GM12878 (cell line): ENCODE data around the gene HNRNPF. TPM values are rescaled to one million over a fixed set of nuclear protein-coding genes. Genes with fewer than 3 reads are reported as not detected.

Experiments used
- CHD1 ChIP-seq: IDR thresholded peaks from 2 replicates; pipeline ENCODE4 v1.6.1; 2012; ENCODE audit warnings: low read depth, low read length, improper control_type of control experiment
- GATAD2B ChIP-seq: fragments of 450-650 bp; conservative IDR thresholded peaks from 2 replicates; pipeline ENCODE4 v1.6.1; 2017; ENCODE audit warnings: low read depth, mild to moderate bottlenecking, moderate library complexity
- HDAC2 ChIP-seq: fragments of 200-600 bp; sonication (generic); IDR thresholded peaks from 2 replicates; pipeline ENCODE4 v1.6.1; 2017
- MAX ChIP-seq: IDR thresholded peaks from 2 replicates; pipeline ENCODE4 v1.6.1; 2012; ENCODE audit warnings: low read depth, low read length, improper control_type of control experiment
- POLR2AphosphoS2 ChIP-seq: IDR thresholded peaks from 2 replicates; pipeline ENCODE4 v1.6.1; 2011; ENCODE audit warnings: low read depth, mild to moderate bottlenecking, low read length, improper control_type of control experiment, moderate library complexity
- USF2 ChIP-seq: IDR thresholded peaks from 2 replicates; pipeline ENCODE4 v1.6.1; 2011; ENCODE audit warnings: low read depth, low read length, improper control_type of control experiment, borderline replicate concordance
- polyA plus RNA-seq, 11 experiments: library from polyadenylated mRNA; depleted of rRNA in 4 of 11; unstranded in 6 of 11; stranded (reverse) in 5 of 11; fragments of >200 nt; fragmentation: Nextera tagmentation in 4 of 11; fragmentation: Illumina TruSeq in 1 of 11; extraction: Ambion mirVana in 4 of 11; extraction: Trizol in 1 of 11; gene quantifications; 1 replicate in 1 of 11; 2 replicates in 10 of 11; pipeline versions ENCODE4 v1.2.1 to v1.2.3, GENCODE V29; 2011 to 2016; ENCODE audit warnings: inconsistent platforms in 2 of 11, missing spikeins in 2 of 11, low read depth in 1 of 11
- total RNA-seq, 4 experiments: library from RNA; depleted of rRNA in 3 of 4; stranded (reverse); fragments of >200 nt in 3 of 4; fragmentation: Illumina TruSeq in 1 of 4; extraction: Trizol in 1 of 4; gene quantifications; 2 replicates each; pipeline versions ENCODE4 v1.2.1 to v1.2.3, GENCODE V29; 2013 to 2021
- TF ChIP-seq, protein P1 (sequence below): fragments of 450-650 bp; IDR thresholded peaks from 2 replicates; pipeline ENCODE4 v1.6.1; 2017; ENCODE audit warnings: mild to moderate bottlenecking, moderate library complexity
- TF ChIP-seq, protein P2 (sequence below): fragments of 450-650 bp; IDR thresholded peaks from 2 replicates; pipeline ENCODE4 v1.6.1; 2018; ENCODE audit warnings: mild to moderate bottlenecking, low read depth, moderate library complexity; ENCODE audit not compliant: partially characterized antibody

The HNRNPF gene
- total and polyA plus RNA-seq, 10 of the 15 experiments (the other 5 are each of a cell fraction or from before 2014, with no cell fraction given) = 156 to 373 (median 293) TPM

DNA sequence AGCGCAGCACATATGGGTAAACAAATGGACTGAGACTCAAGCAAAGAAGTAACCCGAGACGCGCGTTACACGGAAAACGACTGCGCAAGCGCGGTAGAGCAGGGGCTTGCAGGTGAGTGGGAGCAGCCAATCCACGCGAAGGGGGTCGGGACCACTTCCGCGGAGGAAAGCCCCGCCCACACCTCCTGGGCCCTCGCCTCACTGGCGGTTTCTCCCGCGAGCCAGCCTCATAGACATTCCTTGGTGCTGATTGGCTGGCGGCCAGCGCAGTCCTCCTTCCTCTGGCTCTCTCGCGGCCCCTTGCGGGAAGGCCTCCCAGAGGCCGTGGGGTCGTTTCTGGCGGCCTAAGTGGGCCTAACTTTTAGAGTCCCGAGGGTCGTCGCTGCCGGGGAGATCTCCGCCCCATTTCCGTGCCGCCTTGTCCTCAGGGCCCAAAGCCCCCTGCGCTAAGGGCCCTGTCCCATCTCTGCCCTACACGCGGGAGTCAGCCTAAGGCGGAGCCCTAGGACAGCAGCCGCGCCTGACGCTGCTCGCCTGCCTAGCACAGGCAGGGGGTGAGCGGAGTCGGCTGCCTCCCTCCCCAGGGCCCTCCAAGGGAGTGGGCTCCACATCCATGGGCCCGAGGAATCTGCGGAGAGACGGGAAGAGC, 46.7 kb downstream of the HNRNPF start (continued):
- TF ChIP-seq, protein P1, sequence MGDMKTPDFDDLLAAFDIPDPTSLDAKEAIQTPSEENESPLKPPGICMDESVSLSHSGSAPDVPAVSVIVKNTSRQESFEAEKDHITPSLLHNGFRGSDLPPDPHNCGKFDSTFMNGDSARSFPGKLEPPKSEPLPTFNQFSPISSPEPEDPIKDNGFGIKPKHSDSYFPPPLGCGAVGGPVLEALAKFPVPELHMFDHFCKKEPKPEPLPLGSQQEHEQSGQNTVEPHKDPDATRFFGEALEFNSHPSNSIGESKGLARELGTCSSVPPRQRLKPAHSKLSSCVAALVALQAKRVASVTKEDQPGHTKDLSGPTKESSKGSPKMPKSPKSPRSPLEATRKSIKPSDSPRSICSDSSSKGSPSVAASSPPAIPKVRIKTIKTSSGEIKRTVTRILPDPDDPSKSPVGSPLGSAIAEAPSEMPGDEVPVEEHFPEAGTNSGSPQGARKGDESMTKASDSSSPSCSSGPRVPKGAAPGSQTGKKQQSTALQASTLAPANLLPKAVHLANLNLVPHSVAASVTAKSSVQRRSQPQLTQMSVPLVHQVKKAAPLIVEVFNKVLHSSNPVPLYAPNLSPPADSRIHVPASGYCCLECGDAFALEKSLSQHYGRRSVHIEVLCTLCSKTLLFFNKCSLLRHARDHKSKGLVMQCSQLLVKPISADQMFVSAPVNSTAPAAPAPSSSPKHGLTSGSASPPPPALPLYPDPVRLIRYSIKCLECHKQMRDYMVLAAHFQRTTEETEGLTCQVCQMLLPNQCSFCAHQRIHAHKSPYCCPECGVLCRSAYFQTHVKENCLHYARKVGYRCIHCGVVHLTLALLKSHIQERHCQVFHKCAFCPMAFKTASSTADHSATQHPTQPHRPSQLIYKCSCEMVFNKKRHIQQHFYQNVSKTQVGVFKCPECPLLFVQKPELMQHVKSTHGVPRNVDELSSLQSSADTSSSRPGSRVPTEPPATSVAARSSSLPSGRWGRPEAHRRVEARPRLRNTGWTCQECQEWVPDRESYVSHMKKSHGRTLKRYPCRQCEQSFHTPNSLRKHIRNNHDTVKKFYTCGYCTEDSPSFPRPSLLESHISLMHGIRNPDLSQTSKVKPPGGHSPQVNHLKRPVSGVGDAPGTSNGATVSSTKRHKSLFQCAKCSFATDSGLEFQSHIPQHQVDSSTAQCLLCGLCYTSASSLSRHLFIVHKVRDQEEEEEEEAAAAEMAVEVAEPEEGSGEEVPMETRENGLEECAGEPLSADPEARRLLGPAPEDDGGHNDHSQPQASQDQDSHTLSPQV = no peak
- TF ChIP-seq, protein P2, sequence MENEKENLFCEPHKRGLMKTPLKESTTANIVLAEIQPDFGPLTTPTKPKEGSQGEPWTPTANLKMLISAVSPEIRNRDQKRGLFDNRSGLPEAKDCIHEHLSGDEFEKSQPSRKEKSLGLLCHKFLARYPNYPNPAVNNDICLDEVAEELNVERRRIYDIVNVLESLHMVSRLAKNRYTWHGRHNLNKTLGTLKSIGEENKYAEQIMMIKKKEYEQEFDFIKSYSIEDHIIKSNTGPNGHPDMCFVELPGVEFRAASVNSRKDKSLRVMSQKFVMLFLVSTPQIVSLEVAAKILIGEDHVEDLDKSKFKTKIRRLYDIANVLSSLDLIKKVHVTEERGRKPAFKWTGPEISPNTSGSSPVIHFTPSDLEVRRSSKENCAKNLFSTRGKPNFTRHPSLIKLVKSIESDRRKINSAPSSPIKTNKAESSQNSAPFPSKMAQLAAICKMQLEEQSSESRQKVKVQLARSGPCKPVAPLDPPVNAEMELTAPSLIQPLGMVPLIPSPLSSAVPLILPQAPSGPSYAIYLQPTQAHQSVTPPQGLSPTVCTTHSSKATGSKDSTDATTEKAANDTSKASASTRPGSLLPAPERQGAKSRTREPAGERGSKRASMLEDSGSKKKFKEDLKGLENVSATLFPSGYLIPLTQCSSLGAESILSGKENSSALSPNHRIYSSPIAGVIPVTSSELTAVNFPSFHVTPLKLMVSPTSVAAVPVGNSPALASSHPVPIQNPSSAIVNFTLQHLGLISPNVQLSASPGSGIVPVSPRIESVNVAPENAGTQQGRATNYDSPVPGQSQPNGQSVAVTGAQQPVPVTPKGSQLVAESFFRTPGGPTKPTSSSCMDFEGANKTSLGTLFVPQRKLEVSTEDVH = no peak
- TF ChIP-seq HDAC2 (no peak), USF2 (no peak), MAX (no peak), GATAD2B (no peak; the same call in 1 of the 2 replicates), CHD1 (no peak), POLR2AphosphoS2 (no peak)
